GM21515 (cell line): ENCODE measurements around the gene ASCC2.
"Not testable (repeated sequence)": the region's sequence is repeated elsewhere in the genome, so short reads cannot be mapped to it uniquely, and the experiment has no call there.

Experiments
- ATAC-seq: cut with Tn5 transposase; IDR thresholded peaks from one replicate; pipeline ENCODE4 v1.9.1; 2021; ENCODE audit not compliant: unreplicated experiment

Gene ASCC2

GRCh38 chr22:29837741-29838598 is at the start of gene ASCC2:
Gene ASCC2 (minus strand): TSS chr22:29838274. CDS start chr22:29832325, 5,949 bp downstream.
- peak; percentile 93 for ATAC-seq

- ATAC-seq: no peak
Observed at GRCh38 chr22:29887358-29887757, 49.3 kb upstream of the ASCC2 start.

GRCh38 chr22:29886596-29886995 is 48.5 kb upstream of the ASCC2 start:
- no peak for ATAC-seq

GRCh38 chr22:29885610-29886009 is 47.5 kb upstream of the ASCC2 start:
- ATAC-seq: no peak

- ATAC-seq: peak; percentile 4
Observed at GRCh38 chr22:29883775-29884097, 45.7 kb upstream of the ASCC2 start.

- ATAC-seq: peak; percentile 62
Observed at GRCh38 chr22:29883045-29883774, 45.1 kb upstream of the ASCC2 start, which contains the start of gene MTMR3. Gene MTMR3 (plus strand): TSS chr22:29883174. CDS start chr22:29971060, 87,886 bp downstream.

GRCh38 chr22:29882716-29883044 is 44.6 kb upstream of the ASCC2 start:
- peak; percentile 55 for ATAC-seq

- ATAC-seq: no peak
Observed at GRCh38 chr22:29879753-29880152, 41.7 kb upstream of the ASCC2 start.

GRCh38 chr22:29877620-29878019 is 39.5 kb upstream of the ASCC2 start:
- ATAC-seq: no peak

GRCh38 chr22:29873943-29874342 is 35.9 kb upstream of the ASCC2 start:
- ATAC-seq: no peak

- ATAC-seq: no peak
Observed at GRCh38 chr22:29872989-29873388, 34.9 kb upstream of the ASCC2 start.

GRCh38 chr22:29872144-29872893 is 34.2 kb upstream of the ASCC2 start:
- ATAC-seq: no peak

GRCh38 chr22:29871684-29872083 is 33.6 kb upstream of the ASCC2 start:
- no peak for ATAC-seq

GRCh38 chr22:29870574-29870973 is 32.5 kb upstream of the ASCC2 start:
- ATAC-seq: no peak

GRCh38 chr22:29867851-29868250 is 29.8 kb upstream of the ASCC2 start:
- no peak for ATAC-seq

GRCh38 chr22:29867260-29867659 is 29.2 kb upstream of the ASCC2 start:
- ATAC-seq: no peak

GRCh38 chr22:29865572-29865971 is 27.5 kb upstream of the ASCC2 start:
- ATAC-seq: not testable (repeated sequence)

GRCh38 chr22:29861672-29862297 is 23.7 kb upstream of the ASCC2 start:
- ATAC-seq: no peak

GRCh38 chr22:29860006-29860766 is 22.1 kb upstream of the ASCC2 start:
- no peak for ATAC-seq

- ATAC-seq: not testable (repeated sequence)
Observed at GRCh38 chr22:29859030-29859429, 21.0 kb upstream of the ASCC2 start.
